Measurements from ENCODE around the gene LGR6.

The LGR6 gene

DNA sequence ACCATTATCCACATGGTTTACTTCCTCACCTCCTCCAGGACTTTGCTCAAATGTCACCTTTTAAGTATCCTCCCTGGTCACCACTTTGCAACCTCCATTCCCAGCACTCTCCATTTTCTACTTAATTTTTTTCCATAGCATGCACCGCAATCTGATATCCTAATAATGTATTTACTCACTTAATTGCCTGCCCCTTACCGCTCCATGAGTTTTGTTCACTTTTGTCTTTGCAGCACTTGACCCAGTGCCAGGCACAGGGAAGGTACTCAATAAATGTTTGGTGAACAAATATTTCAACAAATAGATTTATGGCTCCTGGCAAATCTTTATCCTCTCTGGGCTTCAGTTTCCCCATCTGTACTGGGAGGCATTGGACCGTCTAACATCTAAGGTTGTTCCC, 94.6 kb downstream of the LGR6 start:
- DNase-seq (ENCODE audit: low spot score), result no peak

DNA sequence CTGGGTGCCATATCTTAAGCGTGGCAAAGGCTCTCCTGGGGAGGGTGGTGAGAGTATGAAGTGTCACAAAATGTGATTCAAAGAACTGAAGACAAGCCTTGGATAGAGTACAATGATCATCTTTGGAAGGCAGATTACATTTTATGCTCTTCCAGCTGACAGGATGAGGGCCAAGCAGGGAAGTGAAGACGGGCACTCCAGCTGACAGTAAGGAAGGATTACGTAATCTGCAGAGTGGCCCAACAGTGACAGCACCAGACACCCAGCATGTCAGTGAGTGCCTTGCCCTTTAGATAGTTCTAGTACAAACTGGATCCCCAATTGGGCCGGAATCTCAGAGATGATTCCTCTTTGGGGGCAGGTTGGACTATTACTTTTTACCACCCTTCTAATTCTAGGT, 95.4 kb downstream of the LGR6 start:
- DNase-seq (ENCODE audit: low spot score), result no peak

DNA sequence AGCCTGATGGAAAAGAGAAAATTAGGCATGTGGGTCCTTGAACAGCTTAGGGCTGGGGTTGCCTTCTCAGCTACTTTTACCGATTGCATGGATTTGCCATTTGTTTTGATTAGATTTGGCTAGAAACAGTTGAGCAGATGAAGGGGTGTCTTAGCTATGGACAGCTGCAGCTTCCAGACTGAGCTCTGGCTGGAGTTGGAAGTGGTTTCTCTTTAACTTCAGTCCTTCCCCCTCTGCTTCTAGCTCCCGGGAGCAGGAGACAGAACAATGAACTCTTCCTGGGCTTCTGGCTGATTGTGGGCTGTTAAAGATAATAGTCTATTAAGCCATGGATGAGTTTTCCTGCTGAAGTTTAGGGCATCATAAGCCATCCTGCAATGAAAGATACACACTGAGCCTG, 97.4 kb downstream of the LGR6 start:
- no peak for DNase-seq (ENCODE audit: low spot score)

DNA sequence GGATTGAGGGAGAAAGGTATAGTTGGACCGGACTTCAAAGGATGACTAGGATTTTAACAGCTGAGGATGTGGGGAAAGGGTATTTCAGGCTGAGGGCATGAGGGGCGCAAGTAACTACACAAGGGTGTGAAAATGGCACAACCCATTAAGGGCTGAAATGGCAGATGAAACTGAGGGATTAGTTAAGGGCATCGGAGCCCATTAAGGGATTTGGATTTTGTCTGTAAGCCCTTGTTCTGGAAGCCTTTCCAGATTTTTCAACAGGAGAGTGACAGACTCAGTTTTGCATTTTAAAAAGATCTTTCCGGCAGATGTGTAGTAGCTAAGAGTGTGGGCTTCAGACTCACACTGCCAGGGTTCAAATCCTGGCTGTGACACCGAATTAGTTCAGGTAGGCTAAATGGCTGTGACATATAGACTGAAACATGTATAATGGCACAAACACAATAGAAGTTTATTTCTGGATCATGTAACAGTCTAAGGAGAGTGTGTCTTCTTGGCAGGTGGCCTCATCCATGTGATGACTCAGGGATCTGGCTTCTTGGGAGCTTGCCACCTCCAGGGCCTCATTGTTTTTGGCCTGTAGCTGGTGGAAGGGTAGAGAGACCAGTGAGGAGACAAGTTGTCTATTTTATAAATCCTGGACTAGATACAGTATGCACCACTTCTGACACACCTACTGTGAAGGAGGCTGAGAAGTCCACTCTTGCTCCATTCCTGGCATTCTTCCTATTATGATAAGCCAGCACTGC, 98.5 kb downstream of the LGR6 start:
- peak; percentile 81 for DNase-seq (ENCODE audit: low spot score)

DNA sequence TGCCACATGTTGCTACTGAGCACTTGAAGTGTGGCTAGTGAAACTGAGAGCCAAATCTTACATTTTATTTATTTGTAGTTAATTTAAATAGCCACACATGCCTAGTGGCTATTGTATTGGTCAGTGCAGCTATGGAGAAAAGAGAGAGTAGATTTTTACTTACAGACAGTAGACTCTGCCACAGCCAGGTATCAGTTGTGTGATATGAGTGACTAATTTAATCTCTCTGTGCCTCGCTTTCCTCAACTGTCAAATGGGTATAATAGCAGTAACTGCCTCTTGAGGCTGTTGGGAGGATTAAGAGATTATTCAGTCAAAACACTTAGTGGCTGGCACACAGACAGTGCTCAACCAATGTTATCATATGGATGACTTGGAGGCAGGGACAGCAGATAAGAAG, 99.2 kb downstream of the LGR6 start:
- DNase-seq (ENCODE audit: low spot score), result no peak

DNA sequence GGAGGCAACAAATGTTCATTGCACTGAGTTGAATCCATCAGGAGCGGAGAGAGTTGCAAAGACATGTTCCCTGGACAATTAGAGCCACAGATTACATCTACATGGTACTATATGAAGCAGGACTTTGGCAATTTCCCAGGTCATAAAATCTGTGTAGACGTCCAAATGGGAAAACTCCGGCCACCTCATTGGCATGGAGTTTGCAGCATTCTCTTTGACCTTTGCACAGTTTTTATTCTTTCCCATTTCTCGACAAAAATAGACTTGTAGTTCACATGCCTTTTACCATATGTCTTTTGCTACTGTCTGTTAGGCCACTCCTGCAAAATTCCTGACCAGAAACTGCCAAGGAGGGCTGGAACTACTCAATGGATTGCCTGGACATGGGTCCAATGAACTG, 100.0 kb downstream of the LGR6 start:
- no peak for DNase-seq (ENCODE audit: low spot score)

DNA sequence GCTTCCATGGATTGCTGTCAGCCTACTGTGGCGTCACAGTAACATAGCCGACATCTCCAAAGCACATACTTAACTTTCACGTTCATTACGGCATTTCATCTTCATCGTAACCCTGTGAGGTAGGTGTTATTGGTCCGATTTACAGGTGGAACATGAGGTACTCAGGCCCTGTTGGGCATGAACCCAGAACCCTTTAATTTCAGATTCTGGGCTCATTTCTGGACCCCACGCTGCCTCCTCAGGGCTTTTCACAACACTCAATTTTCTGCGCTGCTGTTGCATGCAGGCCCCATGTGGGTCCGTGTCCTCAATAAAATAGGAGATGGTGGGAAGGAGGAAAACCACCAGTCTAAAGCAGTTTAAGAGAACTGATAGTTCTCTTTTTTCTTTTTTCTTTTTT, 108.6 kb downstream of the LGR6 start:
- no peak for DNase-seq (ENCODE audit: low spot score)

DNA sequence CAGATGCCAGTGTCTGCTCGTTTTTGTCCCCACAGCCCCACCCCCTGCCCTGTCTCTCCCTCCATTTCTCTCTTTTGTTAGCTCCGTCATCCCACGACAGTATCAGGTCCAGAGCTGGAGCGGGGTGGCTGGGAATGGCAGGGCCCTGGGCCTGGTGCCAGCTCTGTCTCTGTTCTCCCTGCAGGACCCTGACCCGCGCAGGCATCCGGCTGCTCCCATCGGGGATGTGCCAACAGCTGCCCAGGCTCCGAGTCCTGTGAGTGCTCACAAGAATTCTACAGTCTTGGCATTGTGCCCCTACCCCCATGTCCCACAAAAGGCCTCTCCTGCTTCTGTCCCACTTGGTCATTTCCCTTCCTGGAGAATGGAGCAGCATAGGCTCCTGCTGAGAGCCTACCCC, 110.8 kb downstream of the LGR6 start:
- DNase-seq (ENCODE audit: low spot score), result no peak

DNA sequence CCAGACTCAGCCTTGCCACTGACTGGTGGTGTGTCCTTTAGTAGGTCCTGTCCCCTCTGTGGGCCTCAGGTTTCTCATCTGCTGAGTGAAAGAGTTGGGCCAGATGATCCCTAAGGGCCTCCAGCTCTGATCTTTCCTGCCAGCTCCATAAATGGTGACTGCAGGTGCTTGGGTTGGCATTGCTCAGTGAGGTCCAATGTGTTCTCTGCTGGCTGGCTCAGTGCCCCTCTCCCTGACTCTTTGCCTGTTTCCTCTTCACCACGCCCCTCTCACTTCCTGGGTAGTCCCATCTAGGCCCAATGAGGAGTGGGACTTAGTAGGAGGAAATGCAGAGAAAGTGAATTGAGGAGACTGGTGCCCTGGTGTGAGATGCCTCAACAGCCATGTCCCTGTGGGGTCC, 111.6 kb downstream of the LGR6 start:
- DNase-seq (ENCODE audit: low spot score), result no peak

DNA sequence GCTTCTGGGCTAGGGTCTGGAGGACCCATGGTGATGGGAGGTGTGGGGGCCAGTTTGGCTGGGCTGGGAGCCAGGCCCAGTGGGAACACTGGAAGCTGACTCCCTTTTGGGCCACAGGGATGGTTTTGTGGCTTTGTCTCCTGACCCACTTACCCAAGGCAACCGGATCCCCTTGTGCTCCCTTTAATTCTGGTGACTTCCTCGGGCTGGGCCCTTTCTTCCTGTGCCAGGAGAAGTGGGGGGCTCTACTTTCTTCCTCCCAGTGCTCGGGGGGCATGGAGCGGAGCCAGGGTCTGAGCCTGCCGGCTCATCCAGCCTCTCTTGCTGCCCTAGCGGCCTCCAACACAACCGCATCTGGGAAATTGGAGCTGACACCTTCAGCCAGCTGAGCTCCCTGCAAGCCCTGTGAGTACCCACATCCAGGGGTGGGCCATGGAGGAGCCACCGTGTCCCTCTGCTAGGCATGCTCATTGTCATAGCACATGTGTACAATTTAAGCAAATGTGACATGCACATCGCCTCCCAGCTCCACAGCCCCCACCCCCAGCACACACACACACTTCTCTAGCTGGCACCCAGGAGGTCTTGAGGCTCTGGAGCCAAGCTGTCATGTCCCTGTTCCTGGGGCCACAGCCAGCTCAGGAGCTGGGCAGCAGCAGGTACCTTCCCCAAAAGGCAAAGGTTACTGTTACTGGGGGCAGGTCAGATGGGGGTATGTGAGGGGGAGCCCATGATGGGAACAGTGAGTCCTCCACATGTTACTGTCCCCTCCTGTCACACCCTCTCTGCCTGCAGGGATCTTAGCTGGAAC, 113.1 kb downstream of the LGR6 start:
- DNase-seq (ENCODE audit: low spot score), result no peak

DNA sequence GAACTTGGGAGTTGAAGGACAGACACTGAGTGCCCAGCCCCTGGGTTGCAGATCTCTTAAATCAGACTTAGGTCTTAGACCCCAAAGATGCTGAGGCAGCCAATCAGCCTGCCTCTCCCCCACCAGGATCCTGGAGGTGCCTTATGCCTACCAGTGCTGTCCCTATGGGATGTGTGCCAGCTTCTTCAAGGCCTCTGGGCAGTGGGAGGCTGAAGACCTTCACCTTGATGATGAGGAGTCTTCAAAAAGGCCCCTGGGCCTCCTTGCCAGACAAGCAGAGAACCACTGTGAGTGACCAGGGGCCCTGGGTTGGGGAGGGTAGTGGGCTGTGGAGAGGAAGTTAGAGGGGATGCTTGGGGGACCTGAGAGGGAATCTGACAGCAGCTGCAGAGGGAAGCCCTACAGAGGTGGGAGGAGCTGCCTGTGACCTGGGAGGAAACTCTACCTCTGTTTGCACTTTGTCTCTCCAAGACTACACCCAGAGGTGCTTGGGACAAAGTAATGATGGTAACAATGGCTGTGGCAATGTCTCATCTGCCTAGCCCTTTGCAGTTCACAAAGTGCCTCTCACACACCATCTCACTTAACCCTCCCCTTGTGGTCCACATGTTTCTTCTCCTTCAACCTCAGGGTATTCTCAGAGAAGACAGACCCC, 116.6 kb downstream of the LGR6 start:
- no peak for DNase-seq (ENCODE audit: low spot score)

DNA sequence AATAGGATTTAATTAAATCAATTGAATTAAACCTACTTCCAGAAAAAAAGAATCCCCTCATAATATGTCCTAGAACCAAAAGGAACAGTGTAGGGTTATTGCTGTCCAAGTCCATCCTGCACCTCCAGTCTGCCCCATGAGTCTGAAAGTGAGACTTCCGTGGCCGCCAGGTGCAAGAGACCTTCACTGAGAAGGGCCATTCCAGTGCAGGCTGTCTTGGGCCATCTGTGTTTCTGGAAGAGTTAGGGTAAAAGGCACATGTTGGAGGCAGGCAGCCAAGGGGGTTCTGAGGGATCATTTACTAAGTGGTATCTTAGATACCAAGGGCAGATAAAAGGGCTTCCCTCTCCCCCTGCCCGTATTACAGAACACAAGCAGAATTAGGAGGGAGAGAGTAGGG, 117.1 kb downstream of the LGR6 start:
- DNase-seq (ENCODE audit: low spot score), result no peak

DNA sequence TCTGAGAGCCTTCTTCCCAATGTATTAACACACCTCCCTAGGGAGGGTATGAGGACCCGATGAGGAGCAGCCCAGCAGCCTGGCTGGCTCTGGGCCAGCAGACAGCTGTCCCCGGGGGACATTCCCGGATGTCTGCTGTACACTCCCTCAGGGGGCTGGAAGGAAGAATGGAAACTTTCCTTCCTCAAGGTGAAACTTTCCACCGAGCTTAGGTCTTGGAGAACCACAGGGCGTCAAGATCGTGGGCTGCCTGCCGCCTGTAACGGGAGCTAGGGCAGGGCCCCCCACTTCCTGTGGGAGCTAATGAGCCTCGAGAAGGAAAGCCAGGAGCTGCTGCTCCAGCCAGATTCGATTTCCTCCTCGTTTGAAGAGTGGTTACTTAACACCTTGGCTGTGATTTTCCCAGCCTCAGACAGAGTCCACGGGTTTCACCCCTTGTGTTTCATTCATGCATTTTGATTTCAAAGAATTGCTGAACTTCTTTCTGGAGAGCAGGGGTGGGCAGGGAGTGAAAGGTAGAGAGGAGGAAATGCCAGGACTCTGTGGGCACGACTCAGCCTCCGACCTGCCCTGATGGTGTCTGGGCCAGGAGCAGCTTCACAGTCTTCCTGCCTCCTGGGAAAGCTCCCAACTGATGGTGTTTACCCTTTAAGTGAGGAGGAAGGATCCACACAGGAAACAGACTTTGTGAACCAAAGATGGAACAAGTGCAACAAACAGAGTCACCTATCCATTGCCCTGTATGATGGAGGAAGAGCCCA, 118.5 kb downstream of the LGR6 start:
- DNase-seq (ENCODE audit: low spot score), result peak; percentile 65

DNA sequence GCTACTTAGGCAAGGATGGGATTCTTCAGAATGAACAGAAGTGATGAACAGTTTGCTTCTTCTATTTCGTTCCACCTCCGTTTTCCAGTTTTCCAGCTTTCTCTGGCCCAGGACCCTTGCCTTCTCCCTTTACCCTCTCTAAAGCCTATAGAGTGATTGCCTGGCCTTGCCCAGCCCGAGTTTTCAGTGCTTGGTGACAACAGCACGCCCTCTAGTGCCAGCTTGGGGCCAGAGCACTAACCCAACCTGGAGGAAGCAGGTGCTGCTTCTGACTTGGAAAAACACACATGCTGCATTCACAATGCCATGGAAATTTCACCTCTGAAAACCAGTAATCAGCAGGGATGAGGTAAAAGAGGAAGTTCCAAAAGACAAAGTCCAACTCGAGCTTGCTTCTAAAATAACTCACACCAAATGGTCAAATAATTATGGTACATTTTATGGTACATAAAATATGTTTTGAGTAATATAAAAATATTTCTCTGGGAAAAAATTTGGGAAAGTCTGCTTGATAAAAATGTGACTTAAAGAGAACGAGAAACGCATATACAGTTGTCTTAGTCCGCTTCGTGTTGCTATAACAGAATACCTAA, 122.1 kb downstream of the LGR6 start:
- DNase-seq (ENCODE audit: low spot score), result peak; percentile 91

DNA sequence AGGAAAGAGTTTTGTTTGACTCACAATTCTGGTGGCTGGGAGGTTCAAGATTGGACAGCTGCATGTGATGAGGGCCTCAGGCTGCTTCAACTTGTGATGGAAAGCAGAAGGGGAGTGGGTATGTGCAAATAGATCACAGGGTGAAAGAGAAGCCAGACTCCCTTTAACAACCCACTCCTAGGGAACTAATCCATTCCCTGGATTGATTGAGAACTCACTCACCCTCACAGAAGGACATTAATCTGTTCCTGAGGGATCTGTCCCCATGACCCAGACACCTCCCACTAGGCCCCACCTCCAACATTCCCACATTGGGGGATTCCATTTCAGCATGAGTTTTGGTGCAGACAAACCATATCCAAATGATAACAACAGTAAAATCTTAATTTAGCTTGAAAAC, 122.6 kb downstream of the LGR6 start:
- no peak for DNase-seq (ENCODE audit: low spot score)

DNA sequence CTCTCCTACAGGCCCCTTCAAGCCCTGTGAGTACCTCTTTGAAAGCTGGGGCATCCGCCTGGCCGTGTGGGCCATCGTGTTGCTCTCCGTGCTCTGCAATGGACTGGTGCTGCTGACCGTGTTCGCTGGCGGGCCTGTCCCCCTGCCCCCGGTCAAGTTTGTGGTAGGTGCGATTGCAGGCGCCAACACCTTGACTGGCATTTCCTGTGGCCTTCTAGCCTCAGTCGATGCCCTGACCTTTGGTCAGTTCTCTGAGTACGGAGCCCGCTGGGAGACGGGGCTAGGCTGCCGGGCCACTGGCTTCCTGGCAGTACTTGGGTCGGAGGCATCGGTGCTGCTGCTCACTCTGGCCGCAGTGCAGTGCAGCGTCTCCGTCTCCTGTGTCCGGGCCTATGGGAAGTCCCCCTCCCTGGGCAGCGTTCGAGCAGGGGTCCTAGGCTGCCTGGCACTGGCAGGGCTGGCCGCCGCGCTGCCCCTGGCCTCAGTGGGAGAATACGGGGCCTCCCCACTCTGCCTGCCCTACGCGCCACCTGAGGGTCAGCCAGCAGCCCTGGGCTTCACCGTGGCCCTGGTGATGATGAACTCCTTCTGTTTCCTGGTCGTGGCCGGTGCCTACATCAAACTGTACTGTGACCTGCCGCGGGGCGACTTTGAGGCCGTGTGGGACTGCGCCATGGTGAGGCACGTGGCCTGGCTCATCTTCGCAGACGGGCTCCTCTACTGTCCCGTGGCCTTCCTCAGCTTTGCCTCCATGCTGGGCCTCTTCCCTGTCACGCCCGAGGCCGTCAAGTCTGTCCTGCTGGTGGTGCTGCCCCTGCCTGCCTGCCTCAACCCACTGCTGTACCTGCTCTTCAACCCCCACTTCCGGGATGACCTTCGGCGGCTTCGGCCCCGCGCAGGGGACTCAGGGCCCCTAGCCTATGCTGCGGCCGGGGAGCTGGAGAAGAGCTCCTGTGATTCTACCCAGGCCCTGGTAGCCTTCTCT, 124.6 kb downstream of the LGR6 start:
- DNase-seq (ENCODE audit: low spot score), result no peak

DNA sequence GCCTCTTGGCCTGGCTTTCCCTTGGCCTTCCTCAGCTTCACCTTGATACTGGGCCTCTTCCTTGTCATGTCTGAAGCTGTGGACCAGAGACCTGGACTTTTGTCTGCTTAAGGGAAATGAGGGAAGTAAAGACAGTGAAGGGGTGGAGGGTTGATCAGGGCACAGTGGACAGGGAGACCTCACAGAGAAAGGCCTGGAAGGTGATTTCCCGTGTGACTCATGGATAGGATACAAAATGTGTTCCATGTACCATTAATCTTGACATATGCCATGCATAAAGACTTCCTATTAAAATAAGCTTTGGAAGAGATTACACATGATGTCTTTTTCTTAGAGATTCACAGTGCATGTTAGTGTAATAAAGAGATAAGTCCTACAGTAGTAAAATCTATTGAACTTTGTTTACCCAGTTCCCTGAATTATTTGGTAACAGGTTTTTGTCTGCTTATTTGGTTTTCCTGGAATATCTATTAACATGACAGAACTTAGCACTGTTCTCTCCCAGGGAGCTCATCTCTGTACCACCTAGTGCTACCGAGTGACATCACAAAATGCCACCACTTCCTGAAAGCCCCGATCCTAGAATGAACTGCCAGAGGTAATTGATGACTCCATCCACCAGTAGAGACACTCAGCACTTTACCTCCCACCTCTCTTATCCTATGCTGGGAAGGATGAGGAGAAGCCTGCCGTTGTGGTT, 125.9 kb downstream of the LGR6 start:
- no peak for DNase-seq (ENCODE audit: low spot score)

DNA sequence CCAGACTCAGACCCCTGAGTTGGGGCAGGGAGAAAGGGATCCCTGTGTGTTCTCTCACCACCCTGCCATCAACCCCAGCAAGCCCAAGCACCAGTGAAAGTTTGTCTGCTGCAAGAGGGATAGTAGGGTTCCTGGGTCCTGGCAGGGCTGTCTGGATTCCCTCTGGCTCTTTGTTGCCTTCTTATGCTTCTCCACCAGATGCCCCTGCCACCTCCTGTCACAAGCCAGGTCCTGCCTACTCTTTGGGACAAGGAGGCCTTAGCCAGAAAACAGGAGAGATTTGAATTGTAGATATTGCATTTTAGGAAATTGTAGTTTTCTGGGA, 126.4 kb downstream of the LGR6 start:
- DNase-seq (ENCODE audit: low spot score), result no peak

DNA sequence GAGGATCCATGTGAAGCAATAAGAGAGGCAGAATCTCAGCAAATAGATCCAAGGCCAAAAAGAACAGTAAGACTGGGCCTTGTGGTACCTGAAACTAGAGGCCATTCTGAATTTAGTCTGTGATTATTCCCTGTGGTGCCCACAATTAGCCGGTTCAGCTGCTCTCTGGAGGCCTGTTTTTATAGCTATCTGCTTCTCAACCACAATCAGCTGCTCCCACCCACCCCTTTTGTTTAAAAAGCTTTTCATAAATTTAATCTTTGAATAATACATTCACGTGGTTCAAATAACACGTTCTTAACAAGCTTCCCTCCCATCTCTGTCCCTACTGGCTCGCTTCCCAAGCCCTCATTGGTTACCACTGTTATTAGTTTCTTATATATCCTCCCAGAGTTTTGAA, 130.1 kb downstream of the LGR6 start:
- no peak for DNase-seq (ENCODE audit: low spot score)

DNA sequence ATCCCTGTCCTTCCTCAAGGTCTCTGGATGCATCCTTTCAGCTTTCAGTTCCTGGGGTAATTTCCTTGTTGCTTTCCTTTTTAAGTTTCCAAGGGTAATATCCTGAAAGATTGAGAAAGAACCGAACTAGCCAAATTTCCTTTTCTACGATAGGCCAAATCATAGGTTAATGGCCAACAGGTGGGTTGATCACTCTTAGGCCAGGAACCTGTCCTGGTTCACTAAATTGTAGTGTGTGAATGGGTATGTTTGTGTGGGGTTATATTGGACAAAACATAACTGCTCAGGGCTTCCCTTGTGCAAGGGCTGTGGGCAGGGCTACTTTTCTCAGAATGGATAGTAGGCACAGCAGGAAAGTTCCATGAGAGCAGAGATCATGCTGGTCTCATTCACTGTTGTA, 131.0 kb downstream of the LGR6 start:
- DNase-seq (ENCODE audit: low spot score), result no peak

Measured in D341Med (cell line).